GM12892 (cell line): Measurements from ENCODE around the gene OR10K1.

Source experiments
- POLR2A ChIP-seq: IDR thresholded peaks from 2 replicates; pipeline ENCODE4 v1.6.1; 2011; ENCODE audit warnings: low read depth, low read length, control low read depth
- POLR2AphosphoS5 ChIP-seq: IDR thresholded peaks from 2 replicates; pipeline ENCODE4 v1.6.1; 2011; ENCODE audit warnings: low read depth, low read length, control low read depth
- TAF1 ChIP-seq: IDR thresholded peaks from 2 replicates; pipeline ENCODE4 v1.6.1; 2011; ENCODE audit warnings: low read depth, mild to moderate bottlenecking, control low read depth, low read length, borderline replicate concordance

- TF ChIP-seq POLR2A: no peak
- TF ChIP-seq TAF1: no peak
- TF ChIP-seq POLR2AphosphoS5: no peak
Measured at GRCh38 chr1:158516966-158517365, 55.3 kb downstream of the OR10K1 start.
